ENCODE results near the gene ATAD2B. TPM values are rescaled to one million over a fixed set of nuclear protein-coding genes. Genes with fewer than 3 reads are reported as not detected.

The ATAD2B gene
- total and polyA plus RNA-seq, 4 donors: 4.1 to 77.3 (median 17.0) TPM

GRCh38 chr2:23776021-23776420, 150.9 kb downstream of the ATAD2B start:
- ATAC-seq (ENCODE audit: insufficient read depth, low FRiP score): no peak
- DNase-seq: no peak
- TF ChIP-seq CTCF (IDR thresholded peaks at IDR 0.05; ENCODE audit: control extremely low read depth, extremely low read depth): no peak
- Histone ChIP-seq H3K27me3 (ENCODE audit: control insufficient read depth in 3 of 3, insufficient read depth in 3 of 3, low read length in 2 of 3) (no peaks in the 10 kb centered on the region), H3K9ac (ENCODE audit: insufficient read depth in 1 of 2, low read length in 2 of 2) (no peak overlapping the region), H3K27ac (ENCODE audit: low read depth in 1 of 2, low read length in 1 of 2) (no peak overlapping the region), H3K4me1 (ENCODE audit: control insufficient read depth in 5 of 5, insufficient read depth in 5 of 5, low read length in 5 of 5) (no peaks in the 10 kb centered on the region), H3K4me3 (no peak overlapping the region), H3K9me3 (ENCODE audit: control insufficient read depth in 4 of 4, insufficient read depth in 3 of 4, low read length in 3 of 4) (no peaks in the 10 kb centered on the region), H3K36me3 (ENCODE audit: control insufficient read depth in 4 of 4, insufficient read depth in 4 of 4, low read length in 4 of 4) (peaks cover 9 to 15% (median 9%) of the 10 kb centered on the region in 4 donors)
- 94 to 97% methylated on average over 6 of the region's 6 CpGs for WGBS, 2 donors

- TF ChIP-seq CTCF (IDR thresholded peaks at IDR 0.05; ENCODE audit: control extremely low read depth, extremely low read depth): no peak
- H3K9me3 ChIP-seq (ENCODE audit: control insufficient read depth in 4 of 4, insufficient read depth in 3 of 4, low read length in 3 of 4): no peaks in the 10 kb centered on the region
- H3K4me3 ChIP-seq: no peak overlapping the region
- DNase-seq: no peak
- no peak overlapping the region for H3K27ac ChIP-seq (ENCODE audit: low read depth in 1 of 2, low read length in 1 of 2)
- no peak for ATAC-seq (ENCODE audit: insufficient read depth, low FRiP score)
- WGBS, 2 donors: 97 to 98% methylated on average over 7 of the region's 7 CpGs
- H3K4me1 ChIP-seq (ENCODE audit: control insufficient read depth in 5 of 5, insufficient read depth in 5 of 5, low read length in 5 of 5): peaks cover 0 to 2% (median 0%) of the 10 kb centered on the region in 5 donors
- peaks cover 6 to 14% (median 11%) of the 10 kb centered on the region in 4 donors for H3K36me3 ChIP-seq (ENCODE audit: control insufficient read depth in 4 of 4, insufficient read depth in 4 of 4, low read length in 4 of 4)
- H3K27me3 ChIP-seq (ENCODE audit: control insufficient read depth in 3 of 3, insufficient read depth in 3 of 3, low read length in 2 of 3): no peaks in the 10 kb centered on the region
- no peak overlapping the region for H3K9ac ChIP-seq (ENCODE audit: insufficient read depth in 1 of 2, low read length in 2 of 2)
Measured at GRCh38 chr2:23772684-23773083, 154.2 kb downstream of the ATAD2B start.

- WGBS, 2 donors: 35 to 75% methylated on average over 1 of the region's 1 CpG
- H3K36me3 ChIP-seq (ENCODE audit: control insufficient read depth in 4 of 4, insufficient read depth in 4 of 4, low read length in 4 of 4): peaks cover 6 to 12% (median 11%) of the 10 kb centered on the region in 4 donors
Measured at GRCh38 chr2:23772056-23772455, 154.9 kb downstream of the ATAD2B start.

More at GRCh38 chr2:23772056-23772455, 154.9 kb downstream of the ATAD2B start:
- Histone ChIP-seq H3K27ac (ENCODE audit: low read depth in 1 of 2, low read length in 1 of 2) (no peak overlapping the region), H3K9ac (ENCODE audit: insufficient read depth in 1 of 2, low read length in 2 of 2) (no peak overlapping the region), H3K9me3 (ENCODE audit: control insufficient read depth in 4 of 4, insufficient read depth in 3 of 4, low read length in 3 of 4) (no peaks in the 10 kb centered on the region), H3K4me3 (no peak overlapping the region), H3K27me3 (ENCODE audit: control insufficient read depth in 3 of 3, insufficient read depth in 3 of 3, low read length in 2 of 3) (no peaks in the 10 kb centered on the region), H3K4me1 (ENCODE audit: control insufficient read depth in 5 of 5, insufficient read depth in 5 of 5, low read length in 5 of 5) (peaks cover 0 to 2% (median 0%) of the 10 kb centered on the region in 5 donors)
- DNase-seq: no peak
- ATAC-seq (ENCODE audit: insufficient read depth, low FRiP score): no peak
- TF ChIP-seq CTCF (IDR thresholded peaks at IDR 0.05; ENCODE audit: control extremely low read depth, extremely low read depth): no peak
